GM23338 (cell line): ENCODE results near the gene BBX.

Experiments used
- CTCF ChIP-seq, 2 experiments: fragments of 200-600 bp in 1 of 2; sonication (generic) in 1 of 2; conservative IDR thresholded peaks; 2 replicates each; pipeline versions ENCODE4 v1.5.1 to v1.6.1; 2016 to 2017; ENCODE audit warnings: antibody characterized with exemption in 2 of 2, low read depth in 2 of 2, mild to moderate bottlenecking in 2 of 2, moderate library complexity in 1 of 2
- EZH2 ChIP-seq: fragments of 200-600 bp; sonication (generic); IDR thresholded peaks from one replicate; pipeline ENCODE4 v1.8.0; 2017; ENCODE audit warnings: antibody characterized with exemption, mild to moderate bottlenecking, low read depth; ENCODE audit not compliant: unreplicated experiment
- NANOG ChIP-seq: IDR thresholded peaks from 2 replicates; pipeline ENCODE4 v1.6.1; 2016; ENCODE audit warnings: antibody characterized with exemption, borderline replicate concordance
- POLR2AphosphoS5 ChIP-seq: IDR thresholded peaks from 2 replicates; pipeline ENCODE4 v1.6.1; 2016; ENCODE audit warnings: antibody characterized with exemption, low read depth
- REST ChIP-seq: IDR thresholded peaks from one replicate; pipeline ENCODE4 v1.6.1; 2018; ENCODE audit warnings: antibody characterized with exemption; ENCODE audit not compliant: unreplicated experiment
- TF ChIP-seq, protein P1 (sequence below): IDR thresholded peaks from 2 replicates; pipeline ENCODE4 v1.6.1; 2016; ENCODE audit warnings: antibody characterized with exemption

DNA sequence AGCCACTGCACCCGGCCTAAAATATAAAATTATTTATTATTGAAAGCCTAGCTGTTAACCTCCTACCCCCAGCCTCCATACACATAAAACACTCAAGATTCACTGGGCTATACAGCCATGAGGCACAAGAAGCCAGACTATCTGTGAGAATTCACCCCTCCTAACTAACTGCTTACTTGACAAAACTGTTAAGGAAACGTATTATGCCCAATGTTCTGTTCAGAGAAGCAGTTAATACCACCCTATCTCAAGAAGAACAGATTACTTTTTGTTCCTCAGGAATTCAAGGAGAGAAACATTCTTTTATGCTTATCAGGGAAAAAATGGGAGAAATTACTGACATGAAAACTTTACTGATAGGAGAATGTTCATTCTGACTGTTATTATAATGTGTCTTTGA lies 144.1 kb downstream of the BBX start:
- no peak for TF ChIP-seq POLR2AphosphoS5
- TF ChIP-seq, protein P1, sequence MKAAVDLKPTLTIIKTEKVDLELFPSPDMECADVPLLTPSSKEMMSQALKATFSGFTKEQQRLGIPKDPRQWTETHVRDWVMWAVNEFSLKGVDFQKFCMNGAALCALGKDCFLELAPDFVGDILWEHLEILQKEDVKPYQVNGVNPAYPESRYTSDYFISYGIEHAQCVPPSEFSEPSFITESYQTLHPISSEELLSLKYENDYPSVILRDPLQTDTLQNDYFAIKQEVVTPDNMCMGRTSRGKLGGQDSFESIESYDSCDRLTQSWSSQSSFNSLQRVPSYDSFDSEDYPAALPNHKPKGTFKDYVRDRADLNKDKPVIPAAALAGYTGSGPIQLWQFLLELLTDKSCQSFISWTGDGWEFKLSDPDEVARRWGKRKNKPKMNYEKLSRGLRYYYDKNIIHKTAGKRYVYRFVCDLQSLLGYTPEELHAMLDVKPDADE, result no peak
- no peak for TF ChIP-seq NANOG
- no peak for TF ChIP-seq REST
- TF ChIP-seq CTCF (conservative IDR thresholded peaks at IDR 0.05; ENCODE audit: low read depth in 2 of 2), result no peak
- TF ChIP-seq EZH2, result no peak
